HFFc6 (cell line): ENCODE measurements around the gene NDUFV2. TPM values are rescaled to one million over a fixed set of nuclear protein-coding genes. Genes with fewer than 3 reads are reported as not detected.
A peak's percentile ranks its signal among the peaks of the same experiment; 100 is the strongest.

Source experiments
- DNase-seq: peaks from one replicate; pipeline ENCODE4 v3.0.0-alpha.2; 2018
- H3K27ac Mint-ChIP-seq: 2 replicates; pipeline ENCODE4 v1.8.0; 2020; ENCODE audit warnings: mild to moderate bottlenecking, mixed read lengths
- H3K27me3 Mint-ChIP-seq: 2 replicates; pipeline ENCODE4 v1.8.0; 2021; ENCODE audit warnings: mild to moderate bottlenecking, moderate library complexity, mixed read lengths; ENCODE audit not compliant: insufficient read depth
- H3K36me3 Mint-ChIP-seq: 2 replicates; pipeline ENCODE4 v1.8.0; 2021; ENCODE audit warnings: low read depth, mixed read lengths
- H3K4me1 Mint-ChIP-seq: 2 replicates; pipeline ENCODE4 v1.8.0; 2020; ENCODE audit warnings: low read depth, mixed read lengths
- H3K4me3 Mint-ChIP-seq: 2 replicates; pipeline ENCODE4 v1.8.0; 2020; ENCODE audit warnings: mild to moderate bottlenecking, moderate library complexity, mixed read lengths
- H3K9me3 Mint-ChIP-seq: 2 replicates; pipeline ENCODE4 v1.8.0; 2020; ENCODE audit warnings: mild to moderate bottlenecking, mixed read lengths
- total RNA-seq, 6 experiments: library from RNA; stranded (reverse); fragmentation: NEBNext Ultra II Directional; extraction: Animal tissue kit (Norgen Biotek cat#: 25700); gene quantifications; 2 replicates in 1 of 6; 3 replicates in 5 of 6; pipeline ENCODE4 v1.2.3, GENCODE V29; 2021
- TF ChIP-seq, protein P1 (sequence below): fragments of 200-600 bp; sonication (generic); IDR thresholded peaks from 2 replicates; pipeline ENCODE4 v1.5.0; 2021; ENCODE audit warnings: antibody characterized with exemption, mild to moderate bottlenecking

Gene NDUFV2
- total RNA-seq, 6 experiments from 2014 or later, result 157 to 198 (median 184) TPM

- H3K27me3 Mint-ChIP-seq, result peaks cover 3% of the 10 kb centered on the region; the same call in 1 of the 2 replicates
- H3K9me3 Mint-ChIP-seq, result no peaks in the 10 kb centered on the region
- H3K4me1 Mint-ChIP-seq, result peaks cover 66% of the 10 kb centered on the region
- no peak for DNase-seq
- TF ChIP-seq, protein P1, sequence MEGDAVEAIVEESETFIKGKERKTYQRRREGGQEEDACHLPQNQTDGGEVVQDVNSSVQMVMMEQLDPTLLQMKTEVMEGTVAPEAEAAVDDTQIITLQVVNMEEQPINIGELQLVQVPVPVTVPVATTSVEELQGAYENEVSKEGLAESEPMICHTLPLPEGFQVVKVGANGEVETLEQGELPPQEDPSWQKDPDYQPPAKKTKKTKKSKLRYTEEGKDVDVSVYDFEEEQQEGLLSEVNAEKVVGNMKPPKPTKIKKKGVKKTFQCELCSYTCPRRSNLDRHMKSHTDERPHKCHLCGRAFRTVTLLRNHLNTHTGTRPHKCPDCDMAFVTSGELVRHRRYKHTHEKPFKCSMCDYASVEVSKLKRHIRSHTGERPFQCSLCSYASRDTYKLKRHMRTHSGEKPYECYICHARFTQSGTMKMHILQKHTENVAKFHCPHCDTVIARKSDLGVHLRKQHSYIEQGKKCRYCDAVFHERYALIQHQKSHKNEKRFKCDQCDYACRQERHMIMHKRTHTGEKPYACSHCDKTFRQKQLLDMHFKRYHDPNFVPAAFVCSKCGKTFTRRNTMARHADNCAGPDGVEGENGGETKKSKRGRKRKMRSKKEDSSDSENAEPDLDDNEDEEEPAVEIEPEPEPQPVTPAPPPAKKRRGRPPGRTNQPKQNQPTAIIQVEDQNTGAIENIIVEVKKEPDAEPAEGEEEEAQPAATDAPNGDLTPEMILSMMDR, result no peak
- peak overlapping the region; percentile 58 for H3K27ac Mint-ChIP-seq
- H3K4me3 Mint-ChIP-seq, result peak overlapping the region; percentile 8; the same call in 1 of the 2 replicates
- H3K36me3 Mint-ChIP-seq, result peaks cover 4% of the 10 kb centered on the region; the same call in 1 of the 2 replicates
These were observed 38.5 kb downstream of the NDUFV2 start for GRCh38 chr18:9140984-9141383.

DNA sequence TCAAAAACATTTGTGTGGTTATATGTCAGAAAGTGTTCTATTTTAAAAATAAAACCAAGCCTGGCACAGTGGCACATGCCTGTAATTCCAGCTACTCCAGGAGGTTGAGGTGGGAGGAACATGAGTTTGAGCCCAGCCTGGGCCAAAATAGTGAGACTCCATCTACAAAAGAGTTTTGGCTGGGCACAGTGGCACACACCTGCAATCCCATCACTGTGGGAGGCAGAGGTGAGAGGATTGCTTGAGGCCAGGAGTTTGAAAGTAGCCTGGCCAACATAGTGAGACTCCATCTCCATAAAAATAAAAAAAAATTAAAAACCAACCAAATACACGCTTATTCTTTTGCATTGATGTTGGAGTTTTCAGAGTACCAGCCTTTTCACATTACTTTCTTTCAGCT lies 43.7 kb downstream of the NDUFV2 start:
- H3K36me3 Mint-ChIP-seq, result no peaks in the 10 kb centered on the region
- H3K4me3 Mint-ChIP-seq, result no peak overlapping the region
- no peaks in the 10 kb centered on the region for H3K27me3 Mint-ChIP-seq
- H3K4me1 Mint-ChIP-seq, result peaks cover 65% of the 10 kb centered on the region
- no peaks in the 10 kb centered on the region for H3K9me3 Mint-ChIP-seq
- no peak for DNase-seq
- TF ChIP-seq, protein P1, result no peak
- H3K27ac Mint-ChIP-seq, result peak overlapping the region; percentile 49; the same call in 1 of the 2 replicates

GRCh38 chr18:9147440-9148202 lies 45.1 kb downstream of the NDUFV2 start:
- H3K27me3 Mint-ChIP-seq, result no peaks in the 10 kb centered on the region
- peaks cover 51% of the 10 kb centered on the region for H3K4me1 Mint-ChIP-seq
- DNase-seq, result peak; percentile 73
- H3K36me3 Mint-ChIP-seq, result no peaks in the 10 kb centered on the region
- TF ChIP-seq, protein P1, result peak; percentile 80
- H3K4me3 Mint-ChIP-seq, result peak overlapping the region; percentile 42; the same call in 1 of the 2 replicates
- H3K9me3 Mint-ChIP-seq, result no peaks in the 10 kb centered on the region
- H3K27ac Mint-ChIP-seq, result peak overlapping the region; percentile 56

- TF ChIP-seq, protein P1, result peak; percentile 4
- H3K4me3 Mint-ChIP-seq, result no peak overlapping the region
- H3K9me3 Mint-ChIP-seq, result no peaks in the 10 kb centered on the region
- H3K4me1 Mint-ChIP-seq, result peaks cover 49% of the 10 kb centered on the region
- H3K27me3 Mint-ChIP-seq, result no peaks in the 10 kb centered on the region
- H3K36me3 Mint-ChIP-seq, result no peaks in the 10 kb centered on the region
- DNase-seq, result no peak
- no peak overlapping the region for H3K27ac Mint-ChIP-seq
These were observed 45.7 kb downstream of the NDUFV2 start for GRCh38 chr18:9148203-9148552.

GRCh38 chr18:9150121-9150520 lies 47.6 kb downstream of the NDUFV2 start:
- no peaks in the 10 kb centered on the region for H3K27me3 Mint-ChIP-seq
- DNase-seq, result no peak
- TF ChIP-seq, protein P1, result no peak
- peaks cover 45% of the 10 kb centered on the region for H3K4me1 Mint-ChIP-seq
- H3K4me3 Mint-ChIP-seq, result no peak overlapping the region
- H3K27ac Mint-ChIP-seq, result no peak overlapping the region
- H3K36me3 Mint-ChIP-seq, result peaks cover 7% of the 10 kb centered on the region; the same call in 1 of the 2 replicates
- H3K9me3 Mint-ChIP-seq, result no peaks in the 10 kb centered on the region
